CD4-positive, alpha-beta T cell treated with Interleukin-6 for 4 hours (primary cell): ENCODE measurements around the gene ZNF133.
"Not testable (repeated sequence)": the region's sequence is repeated elsewhere in the genome, so short reads cannot be mapped to it uniquely, and the experiment has no call there.

ENCODE experiments used
- DNase-seq: peaks from one replicate; pipeline ENCODE4 v3.0.0-alpha.2; 2020; ENCODE audit warnings: mixed read lengths

Gene ZNF133

GRCh38 chr20:18287915-18288748 is at the start of gene ZNF133:
Gene ZNF133 (plus strand): TSS chr20:18288527. CDS start chr20:18305687, 17,160 bp downstream.
- peak; percentile 97 for DNase-seq

DNA sequence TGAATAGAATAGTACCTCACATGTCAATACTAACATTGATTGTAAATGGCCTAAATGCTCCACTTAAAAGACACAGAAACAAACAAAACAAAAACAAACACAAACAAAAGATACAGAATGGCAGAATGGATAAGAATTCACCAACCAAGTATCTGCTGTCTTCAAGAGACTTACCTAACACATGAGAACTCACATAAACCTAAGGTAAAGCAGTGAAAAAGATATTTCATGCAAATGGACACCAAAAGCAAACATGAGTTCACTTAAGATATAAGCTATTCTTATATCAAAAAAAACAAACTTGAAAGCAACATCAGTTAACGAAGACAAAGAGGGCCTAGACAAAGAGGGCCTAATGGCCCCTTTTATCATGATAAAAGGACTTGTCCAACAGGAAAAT is 47.3 kb upstream of the ZNF133 start:
- no peak for DNase-seq

GRCh38 chr20:18243802-18244201 is 44.5 kb upstream of the ZNF133 start:
- DNase-seq: no peak

DNA sequence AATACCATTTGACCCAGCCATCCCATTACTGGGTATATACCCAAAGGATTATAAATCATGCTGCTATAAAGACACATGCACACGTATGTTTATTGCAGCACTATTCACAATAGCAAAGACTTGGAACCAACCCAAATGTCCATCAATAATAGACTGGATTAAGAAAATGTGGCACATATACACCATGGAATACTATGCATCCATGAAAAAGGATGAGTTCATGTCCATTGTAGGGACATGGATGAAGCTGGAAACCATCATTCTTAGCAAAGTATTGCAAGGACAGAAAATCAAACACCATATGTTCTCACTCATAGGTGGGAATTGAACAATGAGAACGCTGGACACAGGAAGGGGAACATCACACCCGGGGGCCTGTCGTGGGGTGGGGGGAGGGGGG is 39.8 kb upstream of the ZNF133 start:
- not testable (repeated sequence) for DNase-seq

- no peak for DNase-seq
Measured at GRCh38 chr20:18250217-18250616, 38.1 kb upstream of the ZNF133 start.

GRCh38 chr20:18252597-18253451 is 35.5 kb upstream of the ZNF133 start:
- DNase-seq: no peak

DNA sequence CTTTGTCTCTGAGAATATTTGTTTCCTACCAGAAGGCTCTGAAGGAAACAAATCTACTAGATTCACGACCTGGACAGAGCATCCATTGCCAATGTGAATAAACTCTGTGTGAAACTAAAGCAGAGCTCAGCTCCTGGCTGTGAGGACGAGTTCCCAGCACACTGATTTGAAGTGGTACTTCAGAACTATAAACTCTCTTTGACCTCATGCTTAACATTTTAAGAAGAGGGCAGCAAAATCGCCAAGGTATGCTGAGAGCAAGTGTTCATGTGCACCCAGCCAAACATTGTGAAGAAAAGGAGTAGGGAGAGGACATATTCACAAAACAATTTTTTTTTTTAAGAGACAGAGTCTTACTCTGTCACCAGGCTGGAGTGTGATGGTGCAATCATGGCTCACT is 33.7 kb upstream of the ZNF133 start:
- no peak for DNase-seq

GRCh38 chr20:18255526-18255925 is 32.8 kb upstream of the ZNF133 start:
- no peak for DNase-seq

- no peak for DNase-seq
Measured at GRCh38 chr20:18256440-18257090, 31.8 kb upstream of the ZNF133 start.

GRCh38 chr20:18258126-18258860 is 30.0 kb upstream of the ZNF133 start:
- no peak for DNase-seq

- no peak for DNase-seq
Measured at GRCh38 chr20:18259730-18260129, 28.6 kb upstream of the ZNF133 start.

DNA sequence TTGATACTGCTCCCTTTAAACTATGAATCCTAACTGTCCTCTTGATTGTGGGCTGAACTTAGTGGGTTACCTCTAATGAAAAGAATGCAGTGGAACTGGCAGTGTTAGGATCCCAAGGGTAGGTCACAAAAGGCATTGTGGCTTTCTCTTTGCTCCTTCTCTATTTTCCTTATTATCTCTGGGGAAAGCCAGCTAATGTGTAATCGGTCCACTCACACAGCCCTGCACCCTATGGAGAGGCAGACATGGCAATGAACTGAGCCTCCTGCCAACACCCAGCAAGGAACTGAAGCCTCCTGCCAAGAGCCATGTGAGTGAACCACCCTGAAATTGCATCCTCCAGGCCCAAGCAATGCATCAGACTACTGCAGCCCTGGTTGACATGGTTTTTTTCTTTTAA is 24.6 kb upstream of the ZNF133 start:
- DNase-seq: no peak

DNA sequence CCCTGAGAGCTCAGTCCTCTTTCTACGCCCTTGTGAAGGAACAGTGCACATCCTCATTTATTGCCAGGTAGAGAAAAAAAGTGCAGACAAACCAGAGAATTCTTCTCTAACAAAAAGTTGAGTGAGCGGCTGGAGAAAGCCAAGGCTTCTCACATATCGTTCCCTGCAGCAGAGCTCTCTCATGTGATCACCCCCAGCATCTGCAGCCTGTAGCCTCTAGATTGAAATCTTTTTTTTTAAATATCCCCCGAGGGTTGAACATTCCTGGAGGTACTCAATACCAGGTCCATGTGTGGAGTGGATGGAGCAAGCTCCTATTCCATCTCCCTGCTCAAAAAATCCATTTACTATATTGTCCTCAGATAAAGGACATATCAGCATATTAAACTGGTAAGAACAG is 22.9 kb upstream of the ZNF133 start:
- DNase-seq: no peak

- DNase-seq: no peak
Measured at GRCh38 chr20:18266282-18266681, 22.0 kb upstream of the ZNF133 start.

- no peak for DNase-seq
Measured at GRCh38 chr20:18267815-18268214, 20.5 kb upstream of the ZNF133 start.

GRCh38 chr20:18271160-18271559 is 17.2 kb upstream of the ZNF133 start:
- no peak for DNase-seq

DNA sequence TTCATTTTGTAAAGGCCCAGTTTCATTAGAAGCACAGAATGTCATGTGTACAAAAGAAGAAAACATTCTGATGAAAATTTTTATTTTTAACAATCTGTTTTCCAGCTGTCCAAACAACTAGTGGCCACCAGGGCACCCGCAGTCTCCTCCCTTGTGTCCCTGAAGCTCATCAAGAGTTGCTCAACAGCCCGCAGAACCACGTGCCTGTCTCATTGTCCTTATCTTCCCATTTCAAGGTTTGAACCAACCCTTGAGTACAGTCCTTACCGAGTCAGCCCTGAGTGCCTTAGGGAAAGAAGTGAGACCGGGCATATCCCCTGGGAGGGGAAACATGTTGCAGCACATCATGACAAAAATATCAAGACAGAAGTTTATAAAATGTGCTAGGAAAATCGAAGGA is 15.9 kb upstream of the ZNF133 start:
- no peak for DNase-seq

DNA sequence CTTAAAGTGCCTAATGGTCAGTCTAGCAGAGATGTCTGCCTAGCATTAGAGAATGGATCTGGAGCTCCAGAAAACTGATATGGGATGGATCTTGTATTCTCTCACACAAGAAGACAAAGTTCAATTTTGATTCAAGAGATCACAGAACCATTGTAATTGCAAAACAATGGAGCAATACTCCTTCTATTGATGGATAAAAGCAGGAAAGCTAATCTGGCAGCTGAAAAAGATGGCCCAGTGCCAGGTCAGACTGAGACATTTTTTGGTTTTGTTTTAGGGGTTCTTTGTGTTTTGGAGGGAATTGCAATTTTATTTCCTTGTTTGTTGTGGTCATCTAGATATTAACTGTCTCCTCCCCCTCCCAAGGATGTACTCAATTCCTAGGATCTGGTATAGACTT is 14.6 kb upstream of the ZNF133 start:
- DNase-seq: no peak

GRCh38 chr20:18275960-18276359 is 12.4 kb upstream of the ZNF133 start:
- not testable (repeated sequence) for DNase-seq

- DNase-seq: peak; percentile 60
Measured at GRCh38 chr20:18276821-18277220, 11.5 kb upstream of the ZNF133 start.

DNA sequence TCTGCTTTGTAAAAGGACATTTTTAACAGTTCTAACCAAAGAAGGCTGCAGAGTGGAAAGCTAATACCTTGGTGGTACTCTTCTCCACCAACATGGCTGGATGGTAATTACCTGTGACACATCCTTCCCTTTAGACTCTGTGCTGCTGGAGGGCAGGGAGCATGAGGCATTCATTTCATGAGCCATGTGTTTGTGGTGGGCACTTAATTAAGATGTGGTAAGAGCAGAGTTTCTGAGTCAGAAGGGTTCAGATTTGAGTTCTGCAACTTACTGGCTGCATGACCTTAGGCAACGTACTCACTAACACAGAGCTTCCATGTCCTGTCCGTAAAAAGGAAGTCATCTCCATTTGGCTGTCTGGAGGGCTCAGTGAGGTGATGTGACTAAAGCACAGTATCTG is 9.1 kb upstream of the ZNF133 start:
- no peak for DNase-seq

- no peak for DNase-seq
Measured at GRCh38 chr20:18284805-18285533, 3.4 kb upstream of the ZNF133 start.
